IMR-90 (cell line): ENCODE results near the gene AAMP. TPM values are rescaled to one million over a fixed set of nuclear protein-coding genes. Genes with fewer than 3 reads are reported as not detected.

ENCODE experiments used
- ATAC-seq: fragments of 200-7000 bp; cut with Tn5 transposase; 2 replicates; pipeline ENCODE4 v1.9.1; 2020; ENCODE audit warnings: low read depth, mild to moderate bottlenecking, moderate library complexity
- BruUV-seq: library from RNA; stranded (reverse); fragments of 400-500 nt; replicated peaks from 2 replicates; lab custom pipeline; 2021; lab: Mats Ljungman, UMichigan
- CTCF ChIA-PET: fragments of 300-600 bp; formaldehyde crosslinking; extraction: SDS; loops from one replicate; lab custom pipeline; 2021; ENCODE audit warnings: antibody characterized with exemption; lab: Yijun Ruan, JAX
- POLR2A ChIA-PET: fragments of 300-600 bp; sonication (Branson Sonifier 250); formaldehyde crosslinking; loops from one replicate; lab custom pipeline; 2022; ENCODE audit warnings: antibody characterized with exemption; ENCODE audit not compliant: unreplicated experiment; lab: Charles Lee
- DNase-seq: peaks from one replicate; pipeline ENCODE4 v3.0.0; 2013
- H2AFZ ChIP-seq: replicated peaks from 2 replicates; pipeline ENCODE3; 2013; ENCODE audit warnings: low read length, mild to moderate bottlenecking; ENCODE audit not compliant: poor library complexity
- H2AK5ac ChIP-seq: 2 replicates; pipeline ENCODE4 v1.6.1; 2013; ENCODE audit warnings: low read depth, low read length, inconsistent platforms
- H2AK9ac ChIP-seq: replicated peaks from 2 replicates; pipeline ENCODE3; 2013; ENCODE audit warnings: mild to moderate bottlenecking, low read depth, low read length, moderate library complexity; ENCODE audit not compliant: poor library complexity
- H2BK120ac ChIP-seq: 2 replicates; pipeline ENCODE4 v1.6.1; 2013; ENCODE audit warnings: low read depth, low read length, inconsistent platforms
- H2BK15ac ChIP-seq: 3 replicates; pipeline ENCODE4 v1.6.1; 2013; ENCODE audit warnings: low read depth, low read length, inconsistent platforms
- H2BK20ac ChIP-seq: 2 replicates; pipeline ENCODE4 v1.6.1; 2013; ENCODE audit warnings: low read depth, mild to moderate bottlenecking, inconsistent platforms, low read length, moderate library complexity
- H2BK5ac ChIP-seq: 2 replicates; pipeline ENCODE4 v1.6.1; 2013; ENCODE audit warnings: mild to moderate bottlenecking, low read depth, low read length, inconsistent platforms; ENCODE audit not compliant: poor library complexity, severe bottlenecking
- H3K14ac ChIP-seq: replicated peaks from 2 replicates; pipeline ENCODE4 v1.6.1; 2013; ENCODE audit warnings: low read depth, low read length, inconsistent platforms
- H3K18ac ChIP-seq: 2 replicates; pipeline ENCODE4 v1.6.1; 2013; ENCODE audit warnings: low read depth, low read length, control low read depth
- H3K23ac ChIP-seq: 2 replicates; pipeline ENCODE4 v1.6.1; 2013; ENCODE audit warnings: low read depth, low read length, inconsistent platforms
- H3K27ac ChIP-seq: 2 replicates; pipeline ENCODE4 v1.5.1; 2013; ENCODE audit warnings: mild to moderate bottlenecking, control low read depth, low read length; ENCODE audit not compliant: insufficient read depth
- H3K27me3 ChIP-seq: 2 replicates; pipeline ENCODE4 v1.6.1; 2013; ENCODE audit warnings: low read length; ENCODE audit not compliant: control insufficient read depth, insufficient read depth
- H3K36me3 ChIP-seq: 2 replicates; pipeline ENCODE4 v1.6.1; 2013; ENCODE audit warnings: low read length, mixed read lengths; ENCODE audit not compliant: control insufficient read depth, insufficient read depth
- H3K4ac ChIP-seq: 2 replicates; pipeline ENCODE4 v1.6.1; 2013; ENCODE audit warnings: low read depth, low read length, inconsistent platforms
- H3K4me1 ChIP-seq: 2 replicates; pipeline ENCODE4 v1.6.1; 2013; ENCODE audit warnings: low read length, mixed read lengths; ENCODE audit not compliant: control insufficient read depth, insufficient read depth
- H3K4me2 ChIP-seq: 2 replicates; pipeline ENCODE4 v1.6.1; 2013; ENCODE audit warnings: low read depth, mild to moderate bottlenecking, control low read depth, low read length, moderate library complexity
- H3K4me3 ChIP-seq: 2 replicates; pipeline ENCODE4 v1.5.1; 2013; ENCODE audit warnings: low read depth, mild to moderate bottlenecking, control low read depth, low read length, moderate library complexity; ENCODE audit not compliant: insufficient read depth
- H3K56ac ChIP-seq: 2 replicates; pipeline ENCODE4 v1.6.1; 2013; ENCODE audit warnings: low read length, inconsistent platforms; ENCODE audit not compliant: insufficient read depth; ENCODE audit errors: extremely low read depth
- H3K79me1 ChIP-seq, 2 experiments: 2 replicates each; pipeline ENCODE4 v1.6.1; 2013; ENCODE audit warnings: low read length in 2 of 2, inconsistent platforms in 1 of 2, low read depth in 1 of 2
- H3K9ac ChIP-seq: 2 replicates; pipeline ENCODE4 v1.6.1; 2013; ENCODE audit warnings: low read depth, low read length, control low read depth
- H3K9me1 ChIP-seq: 2 replicates; pipeline ENCODE4 v1.6.1; 2013; ENCODE audit warnings: low read length, inconsistent platforms; ENCODE audit not compliant: insufficient read depth
- H3K9me3 ChIP-seq: 2 replicates; pipeline ENCODE4 v1.6.1; 2013; ENCODE audit warnings: low read length; ENCODE audit not compliant: control insufficient read depth, insufficient read depth
- H4K20me1 ChIP-seq: 2 replicates; pipeline ENCODE4 v1.6.1; 2013; ENCODE audit warnings: low read length, inconsistent platforms; ENCODE audit not compliant: insufficient read depth
- H4K5ac ChIP-seq: 2 replicates; pipeline ENCODE4 v1.6.1; 2013; ENCODE audit warnings: mild to moderate bottlenecking, low read depth, low read length, control low read depth
- H4K8ac ChIP-seq, 2 experiments: 2 replicates each; pipeline ENCODE4 v1.6.1; 2013; ENCODE audit warnings: low read depth in 2 of 2, low read length in 2 of 2, control low read depth in 1 of 2, inconsistent platforms in 1 of 2
- H4K91ac ChIP-seq: 2 replicates; pipeline ENCODE4 v1.6.1; 2013; ENCODE audit warnings: low read depth, low read length, inconsistent platforms; ENCODE audit not compliant: insufficient read depth
- BHLHE40 ChIP-seq: fragments of 150-350 bp; IDR thresholded peaks from 2 replicates; pipeline ENCODE4 v1.6.1; 2016; ENCODE audit warnings: mild to moderate bottlenecking, low read depth, low read length
- CEBPB ChIP-seq: IDR thresholded peaks from 2 replicates; pipeline ENCODE4 v1.6.1; 2012; ENCODE audit warnings: low read depth, low read length, improper control_type of control experiment
- CHD1 ChIP-seq: IDR thresholded peaks from 2 replicates; pipeline ENCODE4 v1.6.1; 2012; ENCODE audit warnings: low read depth, low read length, improper control_type of control experiment
- FOS ChIP-seq: fragments of 150-350 bp; IDR thresholded peaks from 2 replicates; pipeline ENCODE4 v1.6.1; 2016; ENCODE audit warnings: low read depth, low read length
- MAFK ChIP-seq: IDR thresholded peaks from 2 replicates; pipeline ENCODE4 v1.6.1; 2012; ENCODE audit warnings: low read depth, low read length, improper control_type of control experiment
- MAZ ChIP-seq: IDR thresholded peaks from 2 replicates; pipeline ENCODE4 v1.6.1; 2012; ENCODE audit warnings: low read depth, mild to moderate bottlenecking, low read length, improper control_type of control experiment, moderate library complexity, borderline replicate concordance
- MXI1 ChIP-seq: IDR thresholded peaks from 2 replicates; pipeline ENCODE4 v1.6.1; 2012; ENCODE audit warnings: low read depth, mild to moderate bottlenecking, low read length, moderate library complexity, borderline replicate concordance
- NFE2L2 ChIP-seq: fragments of 150-350 bp; IDR thresholded peaks from 2 replicates; pipeline ENCODE4 v1.6.1; 2016; ENCODE audit warnings: low read depth, mild to moderate bottlenecking, low read length
- POLR2A ChIP-seq: IDR thresholded peaks from 2 replicates; pipeline ENCODE4 v1.6.1; 2012; ENCODE audit warnings: mild to moderate bottlenecking, low read depth, low read length
- RAD21 ChIP-seq: IDR thresholded peaks from 2 replicates; pipeline ENCODE4 v1.6.1; 2012; ENCODE audit warnings: low read length, improper control_type of control experiment
- RFX5 ChIP-seq: IDR thresholded peaks from 2 replicates; pipeline ENCODE4 v1.8.0; 2012; ENCODE audit warnings: low read depth, mild to moderate bottlenecking, low read length, moderate library complexity
- SMC3 ChIP-seq: fragments of 150-350 bp; IDR thresholded peaks from 2 replicates; pipeline ENCODE4 v1.6.1; 2016; ENCODE audit warnings: low read depth, mild to moderate bottlenecking, antibody characterized with exemption, low read length, moderate library complexity
- WGBS, 2 experiments: methylation state at CpG; one replicate each; pipeline versions ENCODE4 v1.1.5 to v1.1.7; 2013; ENCODE audit warnings: missing lambda C conversion rate in 2 of 2; ENCODE audit not compliant: insufficient read length in 1 of 2; ENCODE audit errors: extremely low coverage in 2 of 2; 5-methylcytosine and 5-hydroxymethylcytosine counted together
- dilution Hi-C: fragments of 300-500 bp; cut with HindIII; formaldehyde crosslinking; loops from one replicate; pipeline ENCODE4 v1.14.3; 2018; ENCODE audit warnings: low sequenced_read_pairs; ENCODE audit not compliant: unreplicated experiment
- in situ Hi-C: fragments of 300-500 bp; cut with MboI; formaldehyde crosslinking; loops from 3 replicates; pipeline ENCODE4 v1.14.3; 2019; ENCODE audit warnings: low sequenced_read_pairs, inconsistent platforms, mixed read lengths
- intact Hi-C: fragments of 100-400 bp; cut with micrococcal nuclease; formaldehyde crosslinking; loops from 2 replicates; pipeline ENCODE4 v1.10.0; 2022
- polyA plus RNA-seq, 3 experiments: library from polyadenylated mRNA; depleted of rRNA; stranded (reverse); fragments of >200 nt; gene quantifications; 2 replicates each; pipeline ENCODE4 v1.2.3, GENCODE V29; 2012; ENCODE audit warnings: low replicate concordance in 1 of 3
- total RNA-seq: library from RNA; depleted of rRNA; stranded (reverse); fragments of >200 nt; gene quantifications from 2 replicates; pipeline ENCODE4 v1.2.3, GENCODE V29; 2012
- TF ChIP-seq, protein P1 (sequence below): conservative IDR thresholded peaks from 2 replicates; pipeline ENCODE4 v1.5.1; 2012; ENCODE audit warnings: mild to moderate bottlenecking, low read depth, low read length, improper control_type of control experiment
- TF ChIP-seq, protein P2 (sequence below): fragments of 150-350 bp; IDR thresholded peaks from 2 replicates; pipeline ENCODE4 v1.6.1; 2017; ENCODE audit warnings: mild to moderate bottlenecking, antibody characterized with exemption, low read length, low read depth

AAMP gene
- total and polyA plus RNA-seq, 2 of the 4 experiments (the other 2 are of a cell fraction), result 104 to 112 TPM

DNA sequence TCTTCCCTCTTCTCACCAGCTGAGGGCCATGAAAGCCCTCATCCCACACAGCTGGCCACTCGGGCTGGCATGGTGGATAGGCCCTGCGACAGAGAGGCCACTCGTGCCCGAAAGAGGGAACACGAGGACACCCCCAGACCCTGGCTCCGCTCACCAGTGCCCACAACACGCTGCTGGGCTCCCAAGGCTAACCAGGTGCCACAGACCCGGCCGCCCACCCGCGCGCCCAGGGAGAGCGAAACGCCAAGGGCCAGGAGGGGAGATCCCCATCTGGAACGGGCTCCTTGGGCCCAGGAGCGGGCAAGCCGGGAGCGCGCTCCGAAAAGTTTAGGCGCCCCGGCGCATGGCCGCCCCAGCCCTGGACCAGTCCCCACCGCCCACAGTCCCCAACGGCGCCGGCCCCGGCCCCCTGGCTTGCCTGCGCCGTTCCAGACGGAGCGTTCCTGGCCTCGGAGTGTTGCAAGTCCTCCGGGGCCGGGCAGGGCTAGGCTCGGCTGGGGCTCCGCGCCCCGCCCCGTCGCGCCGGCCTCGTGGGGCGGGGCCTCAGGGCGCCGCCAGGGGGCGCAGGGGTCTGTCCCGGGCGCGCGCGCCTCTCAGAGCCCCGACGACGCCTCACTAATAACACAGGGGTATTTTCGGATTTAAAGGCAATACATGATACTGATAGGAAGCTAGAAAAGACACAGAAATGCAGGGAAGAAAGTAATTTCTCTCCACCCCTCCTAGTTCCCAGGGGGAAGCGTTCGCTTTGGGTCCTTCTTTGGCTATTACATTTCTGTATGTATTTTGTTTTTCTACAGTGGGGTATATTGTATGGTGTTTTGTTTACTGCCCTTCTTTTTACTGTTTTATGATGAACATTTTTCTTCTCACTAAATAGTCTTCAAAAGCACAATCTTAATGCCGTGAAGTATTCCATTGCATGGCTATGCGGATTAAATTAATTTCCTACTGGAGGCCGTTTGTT is 22.4 kb upstream of the AAMP start, which contains the start of gene TMBIM1:
Gene TMBIM1, minus strand, starts transcription at position 456 of the 967 bp plus-strand sequence. CDS start 10,362 bp downstream, outside the sequence.
- peak within 1 kb of the TSS; percentile 65 for H2AK5ac ChIP-seq
- no peaks in the 10 kb centered on the region for H3K9me3 ChIP-seq
- peak within 1 kb of the TSS; percentile 75 for H4K91ac ChIP-seq
- peak within 1 kb of the TSS; percentile 66 for H3K23ac ChIP-seq
- H3K27me3 ChIP-seq, result no peaks in the 10 kb centered on the region
- peak within 1 kb of the TSS; percentile 96 for H4K5ac ChIP-seq
- 5% methylated on average over 11 of the region's 63 CpGs; no CpG with 5 or more reads in 1 of the 2 experiments for WGBS, 2 experiments
- peak within 1 kb of the TSS; percentile 63; the same call in 1 of the 3 replicates for H2BK15ac ChIP-seq
- peak within 1 kb of the TSS; percentile 98 for H2AK9ac ChIP-seq
- H2BK120ac ChIP-seq, result peak within 1 kb of the TSS; percentile 51; the same call in 1 of the 2 replicates
- H3K79me1 ChIP-seq, result peaks cover 15 to 41% of the 10 kb centered on the region in 2 experiments; a peak in 3 of 4 replicates
- peak within 1 kb of the TSS; percentile 86 for H3K9ac ChIP-seq
- H3K36me3 ChIP-seq, result no peaks in the 10 kb centered on the region
- peak within 1 kb of the TSS; percentile 86 for H3K4me3 ChIP-seq
- no TSS peak for BruUV-seq
- H3K27ac ChIP-seq, result peak within 1 kb of the TSS; percentile 92
- intact Hi-C loops (loop anchor here (2.0 to 5.0 kb wide), 2 partner anchors 104 to 355 kb away; no protein-coding TSS in a partner anchor), in situ Hi-C loops (no loop called here), dilution Hi-C loops (no loop called here)
- POLR2A ChIA-PET, result no interaction called here
- peak within 1 kb of the TSS; percentile 77 for H3K56ac ChIP-seq
- H4K20me1 ChIP-seq, result peaks cover 9% of the 10 kb centered on the region; the same call in 1 of the 2 replicates
- H3K4ac ChIP-seq, result peak within 1 kb of the TSS; percentile 92
- H3K4me1 ChIP-seq, result peaks cover 20% of the 10 kb centered on the region
- H2BK5ac ChIP-seq, result peak within 1 kb of the TSS; percentile 80
- 0 out of 2 replicates have a peak within 1 kb of the TSS, but pooled peaks have one; percentile 6 for H2BK20ac ChIP-seq
- peak; percentile 58 for DNase-seq
- peak within 1 kb of the TSS; percentile 97 for H3K4me2 ChIP-seq
- ATAC-seq, result peak; percentile 93
- peak within 1 kb of the TSS; percentile 80 for H2AFZ ChIP-seq
- H3K9me1 ChIP-seq, result peaks cover 18% of the 10 kb centered on the region
- H3K14ac ChIP-seq, result peak within 1 kb of the TSS; percentile 94
- H4K8ac ChIP-seq, result peak within 1 kb of the TSS; percentile 35 to 93
- peak within 1 kb of the TSS; percentile 70 for H3K18ac ChIP-seq
- CTCF ChIA-PET, result interaction anchor here (0.6 to 1.6 kb wide), 4 partner anchors 8 to 22 kb away, joined by 3 to 4 read pairs (median 4); partner anchors contain the start of genes AAMP and PNKD
- TF ChIP-seq POLR2A, result peak; percentile 42; the same call in 1 of the 2 replicates
- TF ChIP-seq MXI1, result peak; percentile 80; the same call in 1 of the 2 replicates
- TF ChIP-seq RAD21, result peak; percentile 60
- peak; percentile 87 for TF ChIP-seq MAZ
- TF ChIP-seq NFE2L2, result no peak
- TF ChIP-seq, protein P1, sequence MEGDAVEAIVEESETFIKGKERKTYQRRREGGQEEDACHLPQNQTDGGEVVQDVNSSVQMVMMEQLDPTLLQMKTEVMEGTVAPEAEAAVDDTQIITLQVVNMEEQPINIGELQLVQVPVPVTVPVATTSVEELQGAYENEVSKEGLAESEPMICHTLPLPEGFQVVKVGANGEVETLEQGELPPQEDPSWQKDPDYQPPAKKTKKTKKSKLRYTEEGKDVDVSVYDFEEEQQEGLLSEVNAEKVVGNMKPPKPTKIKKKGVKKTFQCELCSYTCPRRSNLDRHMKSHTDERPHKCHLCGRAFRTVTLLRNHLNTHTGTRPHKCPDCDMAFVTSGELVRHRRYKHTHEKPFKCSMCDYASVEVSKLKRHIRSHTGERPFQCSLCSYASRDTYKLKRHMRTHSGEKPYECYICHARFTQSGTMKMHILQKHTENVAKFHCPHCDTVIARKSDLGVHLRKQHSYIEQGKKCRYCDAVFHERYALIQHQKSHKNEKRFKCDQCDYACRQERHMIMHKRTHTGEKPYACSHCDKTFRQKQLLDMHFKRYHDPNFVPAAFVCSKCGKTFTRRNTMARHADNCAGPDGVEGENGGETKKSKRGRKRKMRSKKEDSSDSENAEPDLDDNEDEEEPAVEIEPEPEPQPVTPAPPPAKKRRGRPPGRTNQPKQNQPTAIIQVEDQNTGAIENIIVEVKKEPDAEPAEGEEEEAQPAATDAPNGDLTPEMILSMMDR, result peak; percentile 93
- peak; percentile 74 for TF ChIP-seq SMC3
- TF ChIP-seq RFX5, result 0 out of 2 replicates have a peak, but pooled peaks have one; percentile 6
- TF ChIP-seq, protein P2, sequence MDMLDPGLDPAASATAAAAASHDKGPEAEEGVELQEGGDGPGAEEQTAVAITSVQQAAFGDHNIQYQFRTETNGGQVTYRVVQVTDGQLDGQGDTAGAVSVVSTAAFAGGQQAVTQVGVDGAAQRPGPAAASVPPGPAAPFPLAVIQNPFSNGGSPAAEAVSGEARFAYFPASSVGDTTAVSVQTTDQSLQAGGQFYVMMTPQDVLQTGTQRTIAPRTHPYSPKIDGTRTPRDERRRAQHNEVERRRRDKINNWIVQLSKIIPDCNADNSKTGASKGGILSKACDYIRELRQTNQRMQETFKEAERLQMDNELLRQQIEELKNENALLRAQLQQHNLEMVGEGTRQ, result peak; percentile 26
- TF ChIP-seq BHLHE40, result no peak
- no peak for TF ChIP-seq MAFK
- no peak for TF ChIP-seq FOS
- TF ChIP-seq CEBPB, result peak; percentile 80
- TF ChIP-seq CHD1, result no peak
